ENCODE data around the gene PXDC1. TPM values are rescaled to one million over a fixed set of nuclear protein-coding genes. Genes with fewer than 3 reads are reported as not detected.

PXDC1 gene
- total and polyA plus RNA-seq, 11 donors: 13.7 to 89.9 (median 29.1) TPM

DNA sequence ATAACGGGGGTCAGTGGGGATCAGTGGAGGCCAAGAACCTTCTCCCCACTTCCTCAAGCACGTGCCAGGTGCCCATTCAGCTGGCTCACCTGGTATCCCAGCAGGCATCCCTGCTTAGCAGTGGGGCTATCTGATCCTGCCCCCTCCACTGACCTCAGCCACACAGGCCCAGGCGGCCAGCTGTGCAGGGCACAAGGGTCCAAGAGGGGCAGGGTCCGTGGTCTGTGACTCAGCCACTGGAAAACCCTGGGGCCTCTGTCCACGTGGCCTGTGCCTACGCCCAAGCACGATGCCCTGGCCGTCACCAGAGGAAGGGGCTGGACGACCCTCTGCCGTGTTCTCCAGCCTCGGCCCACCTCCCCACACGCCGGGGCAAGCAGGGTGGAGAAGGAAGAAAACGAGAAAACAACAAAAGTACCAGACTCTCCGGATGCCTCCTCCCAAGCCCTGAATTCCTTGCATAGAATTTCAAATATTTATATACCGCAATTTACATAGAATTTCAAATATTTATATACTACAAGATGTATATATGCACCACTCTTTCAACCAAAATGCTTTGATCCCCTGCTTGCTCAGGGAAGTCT lies 12.1 kb downstream of the PXDC1 start:
- Histone ChIP-seq H3K27me3 (no peaks in the 10 kb centered on the region), H3K9me3 (peaks cover 0 to 9% (median 0%) of the 10 kb centered on the region in 12 donors), H3K4me3 (no peak overlapping the region), H3K4me1 (peaks cover 0 to 73% (median 49%) of the 10 kb centered on the region in 12 donors), H3K36me3 (peaks cover 0 to 45% (median 39%) of the 10 kb centered on the region in 9 donors), H3K27ac (peak overlapping the region in 1 of 12 donors; percentile 4)
- WGBS, 4 donors: 65 to 85% (median 75%) methylated on average over 15 to 16 of the region's 16 CpGs
- intact Hi-C loops (cut with DNase I): loop anchor here in 8 of 10 donors (5.0 to 10.0 kb wide), 5 partner anchors 285 to 615 kb away; partner anchors contain the start of gene SLC22A23 (in 2 of the 8)
- DNase-seq: peak in 2 of 5 donors; percentile 45 to 65
- no peak for TF ChIP-seq POLR2A (IDR thresholded peaks at IDR 0.05)
- TF ChIP-seq, protein P1, sequence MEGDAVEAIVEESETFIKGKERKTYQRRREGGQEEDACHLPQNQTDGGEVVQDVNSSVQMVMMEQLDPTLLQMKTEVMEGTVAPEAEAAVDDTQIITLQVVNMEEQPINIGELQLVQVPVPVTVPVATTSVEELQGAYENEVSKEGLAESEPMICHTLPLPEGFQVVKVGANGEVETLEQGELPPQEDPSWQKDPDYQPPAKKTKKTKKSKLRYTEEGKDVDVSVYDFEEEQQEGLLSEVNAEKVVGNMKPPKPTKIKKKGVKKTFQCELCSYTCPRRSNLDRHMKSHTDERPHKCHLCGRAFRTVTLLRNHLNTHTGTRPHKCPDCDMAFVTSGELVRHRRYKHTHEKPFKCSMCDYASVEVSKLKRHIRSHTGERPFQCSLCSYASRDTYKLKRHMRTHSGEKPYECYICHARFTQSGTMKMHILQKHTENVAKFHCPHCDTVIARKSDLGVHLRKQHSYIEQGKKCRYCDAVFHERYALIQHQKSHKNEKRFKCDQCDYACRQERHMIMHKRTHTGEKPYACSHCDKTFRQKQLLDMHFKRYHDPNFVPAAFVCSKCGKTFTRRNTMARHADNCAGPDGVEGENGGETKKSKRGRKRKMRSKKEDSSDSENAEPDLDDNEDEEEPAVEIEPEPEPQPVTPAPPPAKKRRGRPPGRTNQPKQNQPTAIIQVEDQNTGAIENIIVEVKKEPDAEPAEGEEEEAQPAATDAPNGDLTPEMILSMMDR (IDR thresholded peaks at IDR 0.05): no peak
- peak in 2 of 4 donors; percentile 5 to 46 for ATAC-seq

DNA sequence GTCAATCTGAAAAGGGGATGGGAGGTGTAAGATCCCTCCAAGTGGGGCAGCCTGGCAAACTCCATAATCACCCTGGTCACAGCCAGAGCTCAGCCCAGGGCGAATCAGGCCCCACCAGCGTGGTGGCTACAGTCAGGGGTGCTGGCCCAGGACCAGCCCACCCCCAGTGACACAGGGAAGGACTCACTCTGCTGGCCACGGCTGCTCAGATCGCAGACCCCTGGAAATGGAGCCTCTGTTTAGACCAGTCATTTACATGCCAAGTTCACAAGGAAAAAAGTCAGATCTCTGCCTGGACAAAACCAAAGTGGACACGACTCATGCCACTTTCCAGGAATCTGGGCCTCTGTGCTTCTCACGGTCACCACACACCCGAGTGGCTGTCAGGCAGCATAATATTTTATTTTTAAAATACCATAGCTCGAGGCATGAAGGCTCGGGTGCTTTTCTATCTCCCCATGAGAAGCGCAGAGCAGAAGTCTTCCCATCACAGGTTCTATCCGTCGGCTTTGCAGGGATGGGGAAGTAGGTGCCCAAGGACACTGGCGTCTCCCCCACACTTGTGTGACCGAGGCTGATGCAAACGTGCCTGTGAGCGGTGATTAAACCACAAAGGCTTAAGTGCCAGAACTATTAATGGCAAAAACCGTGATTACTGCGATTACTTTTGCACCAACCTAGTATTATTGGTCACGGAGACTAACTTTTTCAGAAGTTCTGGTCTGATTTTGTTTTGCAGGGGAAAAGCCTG lies 13.0 kb downstream of the PXDC1 start:
- 78 to 86% (median 81%) methylated on average over 19 of the region's 19 CpGs for WGBS, 4 donors
- H3K36me3 ChIP-seq: peaks cover 0 to 51% (median 44%) of the 10 kb centered on the region in 9 donors
- peaks cover 0 to 64% (median 41%) of the 10 kb centered on the region in 12 donors for H3K4me1 ChIP-seq
- ATAC-seq (no peak), DNase-seq (no peak)
- H3K4me3 ChIP-seq: no peak overlapping the region
- peaks cover 0 to 9% (median 0%) of the 10 kb centered on the region in 12 donors for H3K9me3 ChIP-seq
- no peaks in the 10 kb centered on the region for H3K27me3 ChIP-seq
- intact Hi-C loops (cut with DNase I): loop anchor here in 8 of 10 donors (5.0 to 10.0 kb wide), 5 partner anchors 284 to 614 kb away; partner anchors contain the start of gene SLC22A23 (in 2 of the 8)
- no peak for TF ChIP-seq POLR2A (IDR thresholded peaks at IDR 0.05)
- H3K27ac ChIP-seq: no peak overlapping the region

DNA sequence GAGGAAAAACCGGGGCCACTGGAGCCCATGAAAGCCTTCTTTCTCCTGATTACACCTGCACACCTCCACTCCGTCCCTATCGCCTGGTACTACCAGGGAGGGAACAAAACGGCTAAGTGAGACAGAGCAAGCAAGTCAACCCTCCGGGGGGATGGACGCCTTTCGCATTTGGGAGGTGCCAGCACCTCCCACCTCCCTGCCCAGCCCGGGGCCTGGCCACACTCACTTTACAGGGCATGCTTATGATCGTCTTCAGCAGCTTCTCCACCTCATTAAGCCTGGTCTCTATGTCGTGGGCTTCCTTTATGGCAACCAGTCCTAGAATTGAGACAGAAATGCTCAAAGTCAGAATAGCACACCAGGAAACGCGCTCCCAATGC lies 13.7 kb downstream of the PXDC1 start:
- WGBS, 4 donors: 88 to 91% (median 89%) methylated on average over 12 of the region's 12 CpGs
- peaks cover 0 to 9% (median 0%) of the 10 kb centered on the region in 12 donors for H3K9me3 ChIP-seq
- H3K4me1 ChIP-seq: peaks cover 0 to 61% (median 36%) of the 10 kb centered on the region in 12 donors
- intact Hi-C loops (cut with DNase I): loop anchor here in 8 of 10 donors (5.0 to 10.0 kb wide), 5 partner anchors 283 to 613 kb away; partner anchors contain the start of gene SLC22A23 (in 2 of the 8)
- no peak for ATAC-seq
- DNase-seq: no peak
- H3K27me3 ChIP-seq: no peaks in the 10 kb centered on the region
- H3K36me3 ChIP-seq: peaks cover 0 to 57% (median 50%) of the 10 kb centered on the region in 9 donors
- no peak for TF ChIP-seq POLR2A (IDR thresholded peaks at IDR 0.05)
- TF ChIP-seq, protein P1 (IDR thresholded peaks at IDR 0.05): no peak
- no peak overlapping the region for H3K4me3 ChIP-seq
- no peak overlapping the region for H3K27ac ChIP-seq

DNA sequence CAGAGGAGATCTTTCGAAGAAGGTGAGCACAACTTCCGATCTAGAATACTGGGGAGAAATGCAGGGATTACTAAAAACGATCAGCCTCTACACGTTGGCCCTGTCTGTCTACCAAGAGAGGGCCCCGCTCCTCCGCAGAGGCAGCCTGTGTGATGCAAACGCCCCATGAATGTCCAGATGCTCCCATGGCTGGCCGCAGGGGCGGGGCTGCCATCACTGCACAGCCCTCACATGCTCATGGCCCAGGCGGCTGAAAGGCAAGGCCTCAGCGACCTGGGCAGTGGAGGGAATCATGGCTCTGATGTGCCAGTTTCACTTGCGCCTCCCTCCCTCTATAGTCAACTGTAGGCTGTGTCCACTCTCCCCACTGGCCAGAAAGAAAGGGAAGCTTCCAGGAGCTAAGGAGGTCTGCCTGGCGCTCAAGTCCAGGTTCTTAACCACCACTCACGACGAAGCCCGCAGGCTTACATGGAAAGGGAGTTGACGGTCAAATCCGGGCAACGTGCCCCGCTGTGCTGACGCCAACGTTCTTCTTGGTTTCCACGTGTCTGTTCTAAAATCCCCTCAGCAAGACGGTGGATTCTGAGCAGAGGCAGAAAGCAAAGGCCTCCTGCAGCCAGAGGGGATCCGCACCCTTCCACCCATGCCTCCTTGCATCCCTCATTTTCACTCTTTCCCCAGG lies 14.2 kb downstream of the PXDC1 start:
- peaks cover 0 to 62% (median 35%) of the 10 kb centered on the region in 12 donors for H3K4me1 ChIP-seq
- DNase-seq (peak in 1 of 5 donors; percentile 66), ATAC-seq (no peak)
- no peak overlapping the region for H3K27ac ChIP-seq
- no peak overlapping the region for H3K4me3 ChIP-seq
- H3K36me3 ChIP-seq: peaks cover 0 to 60% (median 54%) of the 10 kb centered on the region in 9 donors
- TF ChIP-seq, protein P1 (IDR thresholded peaks at IDR 0.05): no peak
- no peak for TF ChIP-seq POLR2A (IDR thresholded peaks at IDR 0.05)
- no peaks in the 10 kb centered on the region for H3K27me3 ChIP-seq
- peaks cover 0 to 9% (median 0%) of the 10 kb centered on the region in 12 donors for H3K9me3 ChIP-seq
- intact Hi-C loops (cut with DNase I): loop anchor here in 8 of 10 donors (5.0 to 10.0 kb wide), 5 partner anchors 282 to 612 kb away; partner anchors contain the start of gene SLC22A23 (in 2 of the 8)
- WGBS, 4 donors: 85 to 89% (median 86%) methylated on average over 24 to 25 of the region's 25 CpGs
